HepG2 (cell line): ENCODE results near the gene WNT3. TPM values are rescaled to one million over a fixed set of nuclear protein-coding genes. Genes with fewer than 3 reads are reported as not detected.

Experiments used
- DNMT3B ChIP-seq: conservative IDR thresholded peaks from 2 replicates; pipeline ENCODE4 v1.6.1; 2016; ENCODE audit warnings: missing biosample characterization, control low read depth
- EHMT2 ChIP-seq: fragments of 200-600 bp; sonication (generic); IDR thresholded peaks from 2 replicates; pipeline ENCODE4 v1.7.0; 2017; ENCODE audit warnings: antibody characterized with exemption, low read depth, low read length, borderline replicate concordance
- FOXJ3 ChIP-seq: sonication (generic); formaldehyde crosslinking; IDR thresholded peaks from 2 replicates; pipeline ENCODE4 v1.4.0; 2020; ENCODE audit warnings: missing genetic modification reagents, mild to moderate bottlenecking, borderline replicate concordance
- HMG20B ChIP-seq: conservative IDR thresholded peaks from 2 replicates; pipeline ENCODE4 v1.6.1; 2016; ENCODE audit warnings: missing genetic modification reagents, missing compliant biosample characterization
- KLF12 ChIP-seq: sonication (generic); formaldehyde crosslinking; IDR thresholded peaks from 2 replicates; pipeline ENCODE4 v1.4.0; 2020; ENCODE audit warnings: missing genetic modification reagents, borderline replicate concordance
- MAX ChIP-seq: IDR thresholded peaks from 2 replicates; pipeline ENCODE4 v1.6.1; 2012; ENCODE audit warnings: inconsistent platforms
- NFYC ChIP-seq: IDR thresholded peaks from 2 replicates; pipeline ENCODE4 v1.6.1; 2016; ENCODE audit warnings: missing genetic modification reagents, missing compliant biosample characterization
- PHF8 ChIP-seq: sonication (generic); formaldehyde crosslinking; IDR thresholded peaks from 2 replicates; pipeline ENCODE4 v1.5.0; 2020; ENCODE audit warnings: missing genetic modification reagents
- RCOR2 ChIP-seq: IDR thresholded peaks from 2 replicates; pipeline ENCODE4 v1.6.1; 2016; ENCODE audit warnings: missing biosample characterization, missing genetic modification reagents
- RFXANK ChIP-seq: IDR thresholded peaks from 2 replicates; pipeline ENCODE4 v1.6.1; 2016
- SP140L ChIP-seq: sonication (generic); formaldehyde crosslinking; IDR thresholded peaks from 2 replicates; pipeline ENCODE4 v1.4.0; 2020; ENCODE audit warnings: missing genetic modification reagents, borderline replicate concordance
- THAP7 ChIP-seq: sonication (generic); formaldehyde crosslinking; IDR thresholded peaks from 2 replicates; pipeline ENCODE4 v1.8.1; 2023; ENCODE audit warnings: mild to moderate bottlenecking, missing genetic modification reagents
- UBTF ChIP-seq: sonication (generic); formaldehyde crosslinking; IDR thresholded peaks from 2 replicates; pipeline ENCODE4 v1.4.0; 2020; ENCODE audit warnings: mild to moderate bottlenecking, missing genetic modification reagents
- XRCC5 ChIP-seq: fragments of 200-400 bp; formaldehyde crosslinking; optimal IDR thresholded peaks from 2 replicates; pipeline ENCODE3; 2017; ENCODE audit warnings: mild to moderate bottlenecking, low read length
- ZFY ChIP-seq: sonication (generic); formaldehyde crosslinking; IDR thresholded peaks from 2 replicates; pipeline ENCODE4 v1.4.0; 2020; ENCODE audit warnings: missing genetic modification reagents
- ZNF282 ChIP-seq: fragments of 450-650 bp; IDR thresholded peaks from 2 replicates; pipeline ENCODE4 v1.6.1; 2018; ENCODE audit not compliant: partially characterized antibody
- ZNF446 ChIP-seq: sonication (generic); formaldehyde crosslinking; IDR thresholded peaks from 2 replicates; pipeline ENCODE4 v1.5.0; 2020; ENCODE audit warnings: mild to moderate bottlenecking, missing genetic modification reagents
- ZNF782 ChIP-seq: sonication (generic); formaldehyde crosslinking; IDR thresholded peaks from 2 replicates; pipeline ENCODE4 v1.4.0; 2020; ENCODE audit warnings: missing genetic modification reagents, mild to moderate bottlenecking, borderline replicate concordance
- ZNF788 ChIP-seq: sonication (generic); formaldehyde crosslinking; IDR thresholded peaks from 2 replicates; pipeline ENCODE4 v1.5.0; 2020; ENCODE audit warnings: mild to moderate bottlenecking, missing genetic modification reagents, borderline replicate concordance
- polyA plus RNA-seq, 8 experiments: library from polyadenylated mRNA; depleted of rRNA in 3 of 8; stranded (reverse) in 7 of 8; unstranded in 1 of 8; fragments of >200 nt; fragmentation: Illumina TruSeq in 4 of 8; extraction: Trizol in 4 of 8; gene quantifications; 2 replicates each; pipeline versions ENCODE4 v1.2.1 to v1.2.3, GENCODE V29; 2011 to 2016; ENCODE audit warnings: low read depth in 4 of 8, missing spikeins in 1 of 8, mixed read lengths in 1 of 8; ENCODE audit not compliant: insufficient read depth in 1 of 8
- total RNA-seq, 5 experiments: library from RNA; depleted of rRNA; stranded (reverse); fragments of >200 nt; fragmentation: Illumina TruSeq; extraction: Trizol; gene quantifications; 2 replicates each; pipeline ENCODE4 v1.2.3, GENCODE V29; 2016; ENCODE audit warnings: low read depth in 1 of 5
- TF ChIP-seq, protein P1 (sequence below): IDR thresholded peaks from 2 replicates; pipeline ENCODE4 v1.6.1; 2012; ENCODE audit warnings: low read depth, low read length, improper control_type of control experiment
- TF ChIP-seq, protein P2 (sequence below): sonication (generic); formaldehyde crosslinking; IDR thresholded peaks from 2 replicates; pipeline ENCODE4 v1.4.0; 2020; ENCODE audit warnings: mild to moderate bottlenecking, missing genetic modification reagents
- TF ChIP-seq, protein P3 (sequence below): sonication (generic); formaldehyde crosslinking; IDR thresholded peaks from 2 replicates; pipeline ENCODE4 v1.4.0; 2020; ENCODE audit warnings: missing genetic modification reagents, mild to moderate bottlenecking, borderline replicate concordance

The WNT3 gene
- total and polyA plus RNA-seq, 2 of the 13 experiments (the other 11 are each of a cell fraction or from before 2014, with no cell fraction given): 8.5 to 10.3 TPM

DNA sequence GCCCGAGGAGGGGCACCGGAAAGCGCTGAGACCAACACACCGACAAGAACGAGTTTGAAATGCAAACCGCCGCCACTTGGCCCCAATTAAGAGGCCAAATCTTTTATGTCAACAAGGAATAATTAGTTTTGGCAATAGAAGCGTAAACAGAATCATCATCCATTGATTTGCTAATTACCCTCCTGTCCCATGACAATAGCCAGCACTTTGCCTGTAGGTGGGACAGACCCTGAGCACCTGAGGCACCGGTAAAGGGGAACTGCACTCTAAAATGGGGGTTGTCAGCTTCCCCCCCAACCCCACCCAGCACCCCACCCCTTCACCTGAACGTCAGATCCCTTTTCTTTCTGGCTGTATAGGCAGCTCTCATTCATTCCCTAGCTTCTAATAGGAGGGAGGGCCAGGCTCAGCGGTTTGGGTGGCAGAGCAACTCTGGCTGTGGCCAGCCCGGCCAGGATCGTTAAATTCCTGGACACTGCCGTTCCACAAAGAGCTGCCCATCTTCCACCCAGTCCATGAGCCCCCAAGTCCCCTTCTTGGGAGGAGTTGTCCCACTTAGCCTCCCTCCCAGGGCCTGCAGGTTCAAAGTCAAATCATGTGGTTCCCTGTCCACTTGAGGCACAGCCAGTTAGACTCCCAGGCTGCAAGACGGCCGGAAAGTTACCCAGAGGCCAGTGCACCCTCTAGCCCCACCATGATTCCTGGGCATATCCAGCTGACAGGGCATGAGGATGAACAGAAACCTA is 45.8 kb downstream of the WNT3 start (continued):
- TF ChIP-seq PHF8 (CRISPR knock-in tag) (no peak; the same call in 1 of the 2 replicates), EHMT2 (no peak), DNMT3B (CRISPR knock-in tag) (no peak), MAX (peak; percentile 72), ZNF788 (0 out of 2 replicates have a peak, but pooled peaks have one; percentile 22), ZNF446 (no peak), NFYC (CRISPR knock-in tag) (no peak), THAP7 (no peak), HMG20B (CRISPR knock-in tag) (no peak), RCOR2 (CRISPR knock-in tag) (no peak), XRCC5 (peak; percentile 41), ZFY (peak; percentile 2; the same call in 1 of the 2 replicates), UBTF (no peak), FOXJ3 (0 out of 2 replicates have a peak, but pooled peaks have one; percentile 12), ZNF782 (CRISPR knock-in tag) (no peak), ZNF282 (no peak), KLF12 (CRISPR knock-in tag) (no peak), SP140L (CRISPR knock-in tag) (no peak), RFXANK (CRISPR knock-in tag) (no peak)
- TF ChIP-seq, protein P1, sequence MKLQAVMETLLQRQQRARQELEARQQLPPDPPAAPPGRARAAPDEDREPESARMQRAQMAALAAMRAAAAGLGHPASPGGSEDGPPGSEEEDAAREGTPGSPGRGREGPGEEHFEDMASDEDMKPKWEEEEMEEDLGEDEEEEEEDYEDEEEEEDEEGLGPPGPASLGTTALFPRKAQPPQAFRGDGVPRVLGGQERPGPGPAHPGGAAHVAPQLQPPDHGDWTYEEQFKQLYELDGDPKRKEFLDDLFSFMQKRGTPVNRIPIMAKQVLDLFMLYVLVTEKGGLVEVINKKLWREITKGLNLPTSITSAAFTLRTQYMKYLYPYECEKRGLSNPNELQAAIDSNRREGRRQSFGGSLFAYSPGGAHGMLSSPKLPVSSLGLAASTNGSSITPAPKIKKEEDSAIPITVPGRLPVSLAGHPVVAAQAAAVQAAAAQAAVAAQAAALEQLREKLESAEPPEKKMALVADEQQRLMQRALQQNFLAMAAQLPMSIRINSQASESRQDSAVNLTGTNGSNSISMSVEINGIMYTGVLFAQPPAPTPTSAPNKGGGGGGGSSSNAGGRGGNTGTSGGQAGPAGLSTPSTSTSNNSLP: no peak
- TF ChIP-seq, protein P2, sequence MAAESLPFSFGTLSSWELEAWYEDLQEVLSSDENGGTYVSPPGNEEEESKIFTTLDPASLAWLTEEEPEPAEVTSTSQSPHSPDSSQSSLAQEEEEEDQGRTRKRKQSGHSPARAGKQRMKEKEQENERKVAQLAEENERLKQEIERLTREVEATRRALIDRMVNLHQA (CRISPR knock-in tag): no peak
- TF ChIP-seq, protein P3, sequence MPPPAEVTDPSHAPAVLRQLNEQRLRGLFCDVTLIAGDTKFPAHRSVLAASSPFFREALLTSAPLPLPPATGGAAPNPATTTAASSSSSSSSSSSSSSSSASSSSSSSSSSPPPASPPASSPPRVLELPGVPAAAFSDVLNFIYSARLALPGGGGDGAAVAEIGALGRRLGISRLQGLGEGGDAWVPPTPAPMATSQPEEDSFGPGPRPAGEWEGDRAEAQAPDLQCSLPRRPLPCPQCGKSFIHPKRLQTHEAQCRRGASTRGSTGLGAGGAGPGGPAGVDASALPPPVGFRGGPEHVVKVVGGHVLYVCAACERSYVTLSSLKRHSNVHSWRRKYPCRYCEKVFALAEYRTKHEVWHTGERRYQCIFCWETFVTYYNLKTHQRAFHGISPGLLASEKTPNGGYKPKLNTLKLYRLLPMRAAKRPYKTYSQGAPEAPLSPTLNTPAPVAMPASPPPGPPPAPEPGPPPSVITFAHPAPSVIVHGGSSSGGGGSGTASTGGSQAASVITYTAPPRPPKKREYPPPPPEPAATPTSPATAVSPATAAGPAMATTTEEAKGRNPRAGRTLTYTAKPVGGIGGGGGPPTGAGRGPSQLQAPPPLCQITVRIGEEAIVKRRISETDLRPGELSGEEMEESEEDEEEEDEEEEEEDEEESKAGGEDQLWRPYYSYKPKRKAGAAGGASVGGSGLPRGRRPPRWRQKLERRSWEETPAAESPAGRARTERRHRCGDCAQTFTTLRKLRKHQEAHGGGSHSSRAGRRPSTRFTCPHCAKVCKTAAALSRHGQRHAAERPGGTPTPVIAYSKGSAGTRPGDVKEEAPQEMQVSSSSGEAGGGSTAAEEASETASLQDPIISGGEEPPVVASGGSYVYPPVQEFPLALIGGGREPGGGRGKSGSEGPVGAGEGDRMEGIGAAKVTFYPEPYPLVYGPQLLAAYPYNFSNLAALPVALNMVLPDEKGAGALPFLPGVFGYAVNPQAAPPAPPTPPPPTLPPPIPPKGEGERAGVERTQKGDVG (CRISPR knock-in tag): no peak
